ENCODE results near the gene ARHGAP36.

DNA sequence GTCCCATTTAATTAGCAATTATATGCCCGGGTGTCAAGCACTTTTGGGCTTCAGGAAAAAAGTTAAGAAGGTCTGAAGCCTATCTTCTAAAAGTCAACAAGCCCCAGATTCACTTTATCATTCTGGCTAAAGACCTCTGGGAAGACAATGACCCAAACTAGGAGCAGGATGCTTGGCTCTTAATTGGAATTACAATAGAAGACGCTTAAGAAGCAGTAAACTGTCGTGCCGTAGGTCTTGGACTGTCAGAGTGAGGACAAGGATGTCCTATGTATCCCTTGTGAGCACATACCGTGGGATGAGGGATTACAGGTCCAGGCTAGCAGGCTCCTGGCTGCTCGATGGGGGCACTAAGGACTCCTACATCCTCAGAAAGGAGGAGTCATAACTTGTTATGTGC, 3.2 kb upstream of the ARHGAP36 start:
- TF ChIP-seq, protein P1, sequence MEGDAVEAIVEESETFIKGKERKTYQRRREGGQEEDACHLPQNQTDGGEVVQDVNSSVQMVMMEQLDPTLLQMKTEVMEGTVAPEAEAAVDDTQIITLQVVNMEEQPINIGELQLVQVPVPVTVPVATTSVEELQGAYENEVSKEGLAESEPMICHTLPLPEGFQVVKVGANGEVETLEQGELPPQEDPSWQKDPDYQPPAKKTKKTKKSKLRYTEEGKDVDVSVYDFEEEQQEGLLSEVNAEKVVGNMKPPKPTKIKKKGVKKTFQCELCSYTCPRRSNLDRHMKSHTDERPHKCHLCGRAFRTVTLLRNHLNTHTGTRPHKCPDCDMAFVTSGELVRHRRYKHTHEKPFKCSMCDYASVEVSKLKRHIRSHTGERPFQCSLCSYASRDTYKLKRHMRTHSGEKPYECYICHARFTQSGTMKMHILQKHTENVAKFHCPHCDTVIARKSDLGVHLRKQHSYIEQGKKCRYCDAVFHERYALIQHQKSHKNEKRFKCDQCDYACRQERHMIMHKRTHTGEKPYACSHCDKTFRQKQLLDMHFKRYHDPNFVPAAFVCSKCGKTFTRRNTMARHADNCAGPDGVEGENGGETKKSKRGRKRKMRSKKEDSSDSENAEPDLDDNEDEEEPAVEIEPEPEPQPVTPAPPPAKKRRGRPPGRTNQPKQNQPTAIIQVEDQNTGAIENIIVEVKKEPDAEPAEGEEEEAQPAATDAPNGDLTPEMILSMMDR (IDR thresholded peaks at IDR 0.05) = no peak
- TF ChIP-seq, protein P2, sequence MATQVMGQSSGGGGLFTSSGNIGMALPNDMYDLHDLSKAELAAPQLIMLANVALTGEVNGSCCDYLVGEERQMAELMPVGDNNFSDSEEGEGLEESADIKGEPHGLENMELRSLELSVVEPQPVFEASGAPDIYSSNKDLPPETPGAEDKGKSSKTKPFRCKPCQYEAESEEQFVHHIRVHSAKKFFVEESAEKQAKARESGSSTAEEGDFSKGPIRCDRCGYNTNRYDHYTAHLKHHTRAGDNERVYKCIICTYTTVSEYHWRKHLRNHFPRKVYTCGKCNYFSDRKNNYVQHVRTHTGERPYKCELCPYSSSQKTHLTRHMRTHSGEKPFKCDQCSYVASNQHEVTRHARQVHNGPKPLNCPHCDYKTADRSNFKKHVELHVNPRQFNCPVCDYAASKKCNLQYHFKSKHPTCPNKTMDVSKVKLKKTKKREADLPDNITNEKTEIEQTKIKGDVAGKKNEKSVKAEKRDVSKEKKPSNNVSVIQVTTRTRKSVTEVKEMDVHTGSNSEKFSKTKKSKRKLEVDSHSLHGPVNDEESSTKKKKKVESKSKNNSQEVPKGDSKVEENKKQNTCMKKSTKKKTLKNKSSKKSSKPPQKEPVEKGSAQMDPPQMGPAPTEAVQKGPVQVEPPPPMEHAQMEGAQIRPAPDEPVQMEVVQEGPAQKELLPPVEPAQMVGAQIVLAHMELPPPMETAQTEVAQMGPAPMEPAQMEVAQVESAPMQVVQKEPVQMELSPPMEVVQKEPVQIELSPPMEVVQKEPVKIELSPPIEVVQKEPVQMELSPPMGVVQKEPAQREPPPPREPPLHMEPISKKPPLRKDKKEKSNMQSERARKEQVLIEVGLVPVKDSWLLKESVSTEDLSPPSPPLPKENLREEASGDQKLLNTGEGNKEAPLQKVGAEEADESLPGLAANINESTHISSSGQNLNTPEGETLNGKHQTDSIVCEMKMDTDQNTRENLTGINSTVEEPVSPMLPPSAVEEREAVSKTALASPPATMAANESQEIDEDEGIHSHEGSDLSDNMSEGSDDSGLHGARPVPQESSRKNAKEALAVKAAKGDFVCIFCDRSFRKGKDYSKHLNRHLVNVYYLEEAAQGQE (IDR thresholded peaks at IDR 0.05; ENCODE audit: insufficient read depth in 1 of 2, low read depth in 2 of 2, low read length in 1 of 2) = no peak
